ENCODE data around the gene ATXN1. TPM values are rescaled to one million over a fixed set of nuclear protein-coding genes. Genes with fewer than 3 reads are reported as not detected.
"Not testable (repeated sequence)": the region's sequence is repeated elsewhere in the genome, so short reads cannot be mapped to it uniquely, and the experiment has no call there.

The ATXN1 gene
- total RNA-seq, 2 experiments from 2014 or later: 27.8 to 32.8 TPM

DNA sequence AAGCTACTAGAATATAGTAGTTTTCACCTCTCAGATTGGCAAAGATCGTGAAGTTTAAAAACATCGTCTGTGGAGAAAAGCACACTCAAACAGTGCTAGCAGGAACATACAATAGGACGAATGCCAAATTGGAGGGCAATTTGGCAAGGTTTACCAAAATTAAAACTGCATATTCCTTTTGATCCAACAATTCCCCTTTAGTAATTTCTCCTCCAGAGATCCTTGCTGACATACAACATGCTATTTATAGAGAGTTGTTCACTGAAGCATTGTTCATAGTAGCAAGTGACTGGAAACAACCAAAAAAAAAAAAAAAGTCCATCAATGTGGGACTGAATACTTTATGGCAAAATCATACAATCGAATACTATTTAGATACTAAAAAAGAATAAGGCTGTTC is 202.2 kb downstream of the ATXN1 start:
- Mint-ChIP-seq H3K4me3 (no peak overlapping the region), H3K9me3 (no peaks in the 10 kb centered on the region), H3K27me3 (no peaks in the 10 kb centered on the region), H3K27ac (no peak overlapping the region), H3K4me1 (no peaks in the 10 kb centered on the region), H3K36me3 (peaks cover 9% of the 10 kb centered on the region)
- DNase-seq: no peak

GRCh38 chr6:16555550-16555949 is 205.7 kb downstream of the ATXN1 start:
- Mint-ChIP-seq H3K27ac (no peak overlapping the region), H3K4me3 (no peak overlapping the region), H3K9me3 (no peaks in the 10 kb centered on the region), H3K27me3 (no peaks in the 10 kb centered on the region), H3K36me3 (peaks cover 16% of the 10 kb centered on the region), H3K4me1 (no peaks in the 10 kb centered on the region)
- DNase-seq: no peak

DNA sequence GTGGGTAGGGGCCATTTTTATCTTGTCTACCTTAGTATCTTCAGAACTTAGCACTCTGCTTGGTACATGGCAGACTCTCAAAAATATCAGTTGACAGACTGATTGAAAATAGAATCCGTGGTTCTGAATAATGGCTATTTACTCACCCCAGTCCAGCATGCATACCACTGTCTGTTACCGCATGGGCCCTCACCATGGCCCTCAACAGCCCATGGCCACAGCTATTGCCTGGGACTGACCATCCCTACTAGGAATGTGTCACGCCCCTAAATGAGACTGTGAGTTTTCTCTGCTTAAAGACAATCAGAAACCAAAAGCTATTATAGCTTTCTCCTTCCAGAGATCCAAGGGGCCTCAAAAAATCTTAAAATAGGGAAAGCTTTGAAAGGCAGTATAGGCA is 207.7 kb downstream of the ATXN1 start:
- Mint-ChIP-seq H3K27me3 (no peaks in the 10 kb centered on the region), H3K36me3 (peaks cover 16% of the 10 kb centered on the region), H3K4me3 (no peak overlapping the region), H3K27ac (no peak overlapping the region), H3K4me1 (no peaks in the 10 kb centered on the region), H3K9me3 (no peaks in the 10 kb centered on the region)
- DNase-seq: no peak

GRCh38 chr6:16551466-16551865 is 209.8 kb downstream of the ATXN1 start:
- H3K4me3 Mint-ChIP-seq: no peak overlapping the region
- H3K9me3 Mint-ChIP-seq: no peaks in the 10 kb centered on the region
- H3K27ac Mint-ChIP-seq: no peak overlapping the region
- no peak for DNase-seq
- H3K4me1 Mint-ChIP-seq: no peaks in the 10 kb centered on the region
- H3K27me3 Mint-ChIP-seq: no peaks in the 10 kb centered on the region
- peaks cover 22% of the 10 kb centered on the region for H3K36me3 Mint-ChIP-seq

GRCh38 chr6:16548121-16548520 is 213.1 kb downstream of the ATXN1 start:
- Mint-ChIP-seq H3K9me3 (no peaks in the 10 kb centered on the region), H3K36me3 (peaks cover 31% of the 10 kb centered on the region), H3K27me3 (no peaks in the 10 kb centered on the region), H3K4me1 (peaks cover 9% of the 10 kb centered on the region), H3K4me3 (no peak overlapping the region), H3K27ac (no peak overlapping the region)
- no peak for DNase-seq

GRCh38 chr6:16547587-16547986 is 213.7 kb downstream of the ATXN1 start:
- H3K4me1 Mint-ChIP-seq: peaks cover 9% of the 10 kb centered on the region
- H3K36me3 Mint-ChIP-seq: peaks cover 27% of the 10 kb centered on the region
- H3K4me3 Mint-ChIP-seq: no peak overlapping the region
- H3K27me3 Mint-ChIP-seq: no peaks in the 10 kb centered on the region
- no peaks in the 10 kb centered on the region for H3K9me3 Mint-ChIP-seq
- no peak overlapping the region for H3K27ac Mint-ChIP-seq
- DNase-seq: no peak

- H3K9me3 Mint-ChIP-seq: no peaks in the 10 kb centered on the region
- no peaks in the 10 kb centered on the region for H3K27me3 Mint-ChIP-seq
- H3K36me3 Mint-ChIP-seq: peaks cover 26% of the 10 kb centered on the region
- H3K4me3 Mint-ChIP-seq: no peak overlapping the region
- no peak for DNase-seq
- H3K27ac Mint-ChIP-seq: no peak overlapping the region
- H3K4me1 Mint-ChIP-seq: peaks cover 9% of the 10 kb centered on the region
Observed at GRCh38 chr6:16546861-16547260, 214.4 kb downstream of the ATXN1 start.

DNA sequence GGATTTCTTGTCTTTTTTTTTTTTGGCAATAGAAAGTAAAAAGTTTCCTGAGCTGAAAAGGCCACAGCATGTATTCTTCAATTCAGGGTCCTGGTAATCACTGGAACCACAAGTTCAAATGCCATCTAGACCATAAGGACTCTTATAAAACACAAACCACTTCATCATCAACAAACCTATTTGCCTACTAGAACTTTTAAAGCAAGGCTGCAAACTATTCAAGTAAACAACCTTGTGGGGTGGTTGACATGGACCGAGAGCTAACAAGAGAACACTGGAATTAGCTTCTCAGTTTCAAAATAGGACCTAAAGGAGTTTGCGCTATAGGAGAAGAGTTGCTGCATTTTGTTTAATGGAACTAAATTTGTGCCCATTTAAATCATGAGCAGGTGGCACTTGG is 215.9 kb downstream of the ATXN1 start:
- no peaks in the 10 kb centered on the region for H3K9me3 Mint-ChIP-seq
- DNase-seq: no peak
- H3K4me3 Mint-ChIP-seq: no peak overlapping the region
- no peaks in the 10 kb centered on the region for H3K27me3 Mint-ChIP-seq
- H3K27ac Mint-ChIP-seq: no peak overlapping the region
- peaks cover 23% of the 10 kb centered on the region for H3K36me3 Mint-ChIP-seq
- H3K4me1 Mint-ChIP-seq: peaks cover 18% of the 10 kb centered on the region

DNA sequence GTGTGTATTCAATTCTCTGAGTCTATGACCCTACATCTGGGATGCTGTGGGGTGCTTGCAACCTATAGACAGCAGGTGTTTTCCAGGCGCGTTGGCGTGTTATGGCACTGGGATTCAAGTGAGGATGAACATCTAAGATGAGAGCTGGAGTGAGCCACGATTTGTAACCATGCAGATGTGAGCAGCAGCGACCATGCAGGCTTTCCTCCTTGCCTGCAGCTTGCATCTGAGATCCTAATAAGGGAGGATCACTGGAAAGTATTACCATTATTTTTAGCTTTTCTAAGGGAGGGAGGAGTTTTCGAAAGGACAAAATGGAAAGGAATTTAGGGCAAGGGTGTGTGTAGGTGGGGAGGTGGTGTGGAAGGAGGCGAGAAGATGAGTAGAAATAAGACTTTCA is 216.7 kb downstream of the ATXN1 start:
- peaks cover 27% of the 10 kb centered on the region for H3K36me3 Mint-ChIP-seq
- no peak overlapping the region for H3K4me3 Mint-ChIP-seq
- H3K4me1 Mint-ChIP-seq: peaks cover 24% of the 10 kb centered on the region
- no peak for DNase-seq
- H3K27me3 Mint-ChIP-seq: no peaks in the 10 kb centered on the region
- no peak overlapping the region for H3K27ac Mint-ChIP-seq
- no peaks in the 10 kb centered on the region for H3K9me3 Mint-ChIP-seq

DNA sequence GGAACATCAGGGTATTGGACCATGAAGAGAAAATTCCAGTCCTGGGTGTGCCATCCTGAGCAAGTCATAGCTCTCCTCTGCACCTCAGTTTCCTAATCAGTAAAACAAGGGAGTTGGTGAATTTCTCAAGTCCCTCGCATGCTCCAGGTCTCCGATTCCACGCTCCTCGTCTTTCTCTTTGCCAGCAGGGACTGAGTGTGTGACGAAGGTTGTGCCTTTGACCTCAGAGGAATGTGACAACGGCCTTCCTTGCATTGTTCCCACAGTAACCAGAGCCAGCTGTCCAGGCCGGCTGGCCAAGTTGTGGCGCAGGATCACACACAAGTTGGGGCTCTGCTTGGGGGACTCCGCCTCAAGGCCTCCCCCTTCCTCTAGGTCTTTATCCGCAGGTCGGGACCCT is 217.3 kb downstream of the ATXN1 start:
- H3K36me3 Mint-ChIP-seq: peaks cover 28% of the 10 kb centered on the region
- H3K9me3 Mint-ChIP-seq: no peaks in the 10 kb centered on the region
- DNase-seq: no peak
- H3K27me3 Mint-ChIP-seq: no peaks in the 10 kb centered on the region
- no peak overlapping the region for H3K4me3 Mint-ChIP-seq
- H3K27ac Mint-ChIP-seq: no peak overlapping the region
- H3K4me1 Mint-ChIP-seq: peaks cover 24% of the 10 kb centered on the region

GRCh38 chr6:16543521-16543920 is 217.7 kb downstream of the ATXN1 start:
- DNase-seq: no peak
- Mint-ChIP-seq H3K4me1 (peaks cover 24% of the 10 kb centered on the region), H3K9me3 (no peaks in the 10 kb centered on the region), H3K27me3 (no peaks in the 10 kb centered on the region), H3K4me3 (no peak overlapping the region), H3K36me3 (peaks cover 32% of the 10 kb centered on the region), H3K27ac (no peak overlapping the region)

GRCh38 chr6:16542070-16542469 is 219.2 kb downstream of the ATXN1 start:
- Mint-ChIP-seq H3K27ac (no peak overlapping the region), H3K4me1 (peaks cover 24% of the 10 kb centered on the region), H3K4me3 (no peak overlapping the region), H3K27me3 (no peaks in the 10 kb centered on the region), H3K36me3 (peaks cover 25% of the 10 kb centered on the region), H3K9me3 (no peaks in the 10 kb centered on the region)
- DNase-seq: no peak

- H3K4me3 Mint-ChIP-seq: no peak overlapping the region
- H3K36me3 Mint-ChIP-seq: peaks cover 25% of the 10 kb centered on the region
- no peak overlapping the region for H3K27ac Mint-ChIP-seq
- no peaks in the 10 kb centered on the region for H3K27me3 Mint-ChIP-seq
- no peak for DNase-seq
- no peaks in the 10 kb centered on the region for H3K9me3 Mint-ChIP-seq
- H3K4me1 Mint-ChIP-seq: peaks cover 24% of the 10 kb centered on the region
Observed at GRCh38 chr6:16540804-16541752, 220.2 kb downstream of the ATXN1 start.

GRCh38 chr6:16540383-16540782 is 220.9 kb downstream of the ATXN1 start:
- Mint-ChIP-seq H3K4me1 (peaks cover 24% of the 10 kb centered on the region), H3K36me3 (peaks cover 20% of the 10 kb centered on the region)
- not testable (repeated sequence) for H3K27ac Mint-ChIP-seq, DNase-seq, H3K9me3 Mint-ChIP-seq, H3K4me3 Mint-ChIP-seq, H3K27me3 Mint-ChIP-seq

GRCh38 chr6:16539086-16539931 is 222.0 kb downstream of the ATXN1 start:
- Mint-ChIP-seq H3K27me3 (no peaks in the 10 kb centered on the region), H3K9me3 (no peaks in the 10 kb centered on the region), H3K4me1 (peaks cover 18% of the 10 kb centered on the region), H3K27ac (peak overlapping the region; percentile 5), H3K36me3 (peaks cover 12% of the 10 kb centered on the region), H3K4me3 (no peak overlapping the region)
- no peak for DNase-seq

Data from activated naive CD8-positive, alpha-beta T cell treated with anti-CD3 and anti-CD28 coated beads for 36 hours (primary cell).